GM19438 (cell line): ENCODE results near the gene ADGRG1.

Experiments used
- ATAC-seq: cut with Tn5 transposase; IDR thresholded peaks from one replicate; pipeline ENCODE4 v1.9.1; 2021; ENCODE audit warnings: low read depth; ENCODE audit not compliant: unreplicated experiment

ADGRG1 gene

GRCh38 chr16:57647136-57647875 is 18.9 kb downstream of the ADGRG1 start:
- ATAC-seq: no peak

GRCh38 chr16:57648125-57648524 is 19.7 kb downstream of the ADGRG1 start:
- no peak for ATAC-seq

- ATAC-seq: no peak
Measured at GRCh38 chr16:57648581-57649442, 20.4 kb downstream of the ADGRG1 start.

GRCh38 chr16:57649443-57649751 is 21.0 kb downstream of the ADGRG1 start:
- no peak for ATAC-seq

- no peak for ATAC-seq
Measured at GRCh38 chr16:57649846-57650245, 21.4 kb downstream of the ADGRG1 start.

- no peak for ATAC-seq
Measured at GRCh38 chr16:57651344-57652333, 23.2 kb downstream of the ADGRG1 start.

- no peak for ATAC-seq
Measured at GRCh38 chr16:57652695-57653471, 24.5 kb downstream of the ADGRG1 start.

- no peak for ATAC-seq
Measured at GRCh38 chr16:57653936-57654335, 25.5 kb downstream of the ADGRG1 start.

GRCh38 chr16:57656342-57656955 is 28.0 kb downstream of the ADGRG1 start:
- ATAC-seq: no peak

- ATAC-seq: no peak
Measured at GRCh38 chr16:57657228-57657627, 28.8 kb downstream of the ADGRG1 start.

- no peak for ATAC-seq
Measured at GRCh38 chr16:57658130-57658877, 29.9 kb downstream of the ADGRG1 start.

GRCh38 chr16:57658878-57659674 is 30.6 kb downstream of the ADGRG1 start:
- ATAC-seq: no peak

- ATAC-seq: no peak
Measured at GRCh38 chr16:57660715-57661463, 32.5 kb downstream of the ADGRG1 start.

GRCh38 chr16:57661510-57661909 is 33.1 kb downstream of the ADGRG1 start:
- ATAC-seq: no peak

GRCh38 chr16:57661936-57662906 is 33.8 kb downstream of the ADGRG1 start:
- ATAC-seq: no peak

- no peak for ATAC-seq
Measured at GRCh38 chr16:57663436-57663835, 35.0 kb downstream of the ADGRG1 start.
